Measurements from ENCODE around the gene NOD1.
"Not testable (repeated sequence)": the region's sequence is repeated elsewhere in the genome, so short reads cannot be mapped to it uniquely, and the experiment has no call there.

Gene NOD1

DNA sequence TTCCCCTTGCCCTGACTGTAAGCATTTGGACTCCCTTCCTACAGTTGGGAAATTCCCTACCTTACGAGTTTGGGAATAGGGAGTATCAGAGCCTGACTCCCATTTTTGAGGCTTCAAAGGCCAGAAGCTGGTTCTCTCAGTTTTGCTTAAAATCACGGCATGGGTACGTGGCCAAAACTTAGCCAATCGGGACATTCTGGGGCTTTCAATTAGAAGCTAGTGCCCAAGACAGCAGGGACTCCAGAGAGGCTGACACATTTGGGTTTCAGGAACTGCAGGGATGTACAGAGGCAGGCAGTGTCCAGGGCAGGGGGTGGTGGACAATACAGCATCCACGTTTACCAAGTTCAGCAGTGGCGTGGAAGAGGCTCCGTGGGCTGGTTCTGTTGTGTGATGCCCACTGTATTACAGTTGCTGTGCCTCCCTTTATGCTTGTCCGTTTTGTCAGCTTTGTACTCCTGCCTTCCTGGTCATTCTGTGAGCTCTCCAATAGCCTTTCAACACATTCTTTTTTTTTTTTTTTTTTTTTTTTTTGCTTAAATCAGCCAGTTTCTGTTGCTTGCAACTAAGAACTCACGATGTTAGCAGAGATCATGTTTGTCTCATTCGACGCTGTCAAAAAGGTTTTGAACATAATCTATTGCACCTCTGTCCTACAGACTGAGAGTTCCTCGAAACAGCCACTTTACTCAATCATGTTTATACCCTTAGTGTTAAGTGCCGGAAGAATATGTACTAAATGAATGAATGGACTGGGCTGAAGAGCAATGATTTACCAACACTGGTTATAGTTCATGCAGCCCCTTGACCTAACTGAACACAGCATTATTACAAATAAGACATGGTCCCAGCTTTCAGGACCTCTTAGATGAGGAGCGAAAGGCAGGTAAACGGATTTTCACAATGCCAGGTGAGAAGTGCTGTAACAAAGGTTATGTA lies 25.0 kb upstream of the NOD1 start:
- DNase-seq: no peak

DNA sequence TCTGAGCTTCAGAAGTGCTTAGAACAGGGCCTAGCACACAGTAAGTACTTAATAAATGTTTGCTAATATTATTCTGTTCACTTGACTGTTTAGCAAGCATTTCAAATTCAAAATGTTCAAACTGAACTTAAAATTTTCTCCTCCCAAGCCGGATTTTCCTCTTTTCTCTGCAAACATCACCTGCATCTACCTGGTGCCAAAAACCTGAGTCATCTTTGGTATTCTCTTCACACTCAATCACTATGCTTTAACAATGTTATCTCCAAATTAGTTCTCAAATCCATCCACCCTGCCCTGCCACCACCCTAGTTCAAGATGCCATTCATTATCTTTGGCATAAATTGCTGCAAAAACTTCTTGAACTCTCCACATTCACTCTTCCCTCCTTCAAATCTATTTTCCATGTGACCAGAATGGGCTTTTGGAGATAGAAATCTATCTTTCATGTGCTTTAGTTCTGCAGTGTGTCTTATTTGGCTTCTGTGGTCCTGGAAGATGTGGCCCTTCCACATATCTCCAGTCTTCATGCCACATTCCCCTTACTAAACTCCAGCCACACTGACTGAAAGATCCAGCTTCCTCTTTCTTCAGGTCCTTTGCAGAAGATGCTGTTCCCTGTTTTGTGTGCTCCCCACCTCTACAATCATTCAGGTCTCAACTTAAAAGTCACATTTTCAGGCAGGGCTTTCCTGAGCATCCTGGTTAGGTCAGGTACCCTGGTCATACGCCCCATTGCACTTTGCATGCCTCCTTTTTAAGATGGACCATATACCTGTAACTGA lies 24.1 kb upstream of the NOD1 start:
- DNase-seq: no peak

DNA sequence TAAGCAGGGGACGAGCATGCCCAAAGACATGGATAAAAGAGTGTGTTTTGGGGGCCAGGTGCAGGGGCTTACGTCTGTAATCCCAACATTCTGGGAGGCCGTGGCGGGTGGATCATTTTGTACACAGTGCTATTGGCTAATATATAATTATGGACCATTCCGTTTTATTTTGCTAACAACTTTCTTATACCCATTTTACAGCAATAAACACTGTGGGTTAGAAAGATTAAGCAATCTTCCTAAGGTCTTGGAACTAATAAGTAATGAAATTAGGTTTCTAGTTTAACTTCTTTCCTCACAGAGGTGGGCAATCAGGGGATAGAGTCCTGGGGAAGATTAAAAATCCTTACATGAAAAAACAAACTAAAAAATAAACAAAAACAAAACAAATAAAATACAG lies 22.7 kb upstream of the NOD1 start:
- DNase-seq: no peak

DNA sequence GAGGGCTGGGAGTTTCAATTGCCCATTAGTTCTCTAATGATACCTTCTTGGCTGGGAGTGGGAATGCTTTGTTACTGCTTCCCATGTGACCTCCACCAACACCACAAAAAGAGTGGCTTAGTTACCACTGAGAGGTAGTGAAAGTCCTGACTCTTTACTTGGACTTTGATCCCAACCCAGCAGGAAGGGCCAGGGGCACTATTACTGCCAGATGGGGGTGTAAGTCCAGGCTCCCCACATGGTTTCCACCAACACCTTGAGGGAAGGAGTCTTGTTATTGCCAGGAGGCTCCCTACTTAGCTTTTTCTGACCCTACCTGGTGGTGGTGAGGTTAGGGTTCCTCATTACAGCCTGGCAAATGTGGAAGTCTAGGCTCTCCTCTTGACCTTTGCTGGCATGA lies 14.6 kb upstream of the NOD1 start:
- no peak for DNase-seq

DNA sequence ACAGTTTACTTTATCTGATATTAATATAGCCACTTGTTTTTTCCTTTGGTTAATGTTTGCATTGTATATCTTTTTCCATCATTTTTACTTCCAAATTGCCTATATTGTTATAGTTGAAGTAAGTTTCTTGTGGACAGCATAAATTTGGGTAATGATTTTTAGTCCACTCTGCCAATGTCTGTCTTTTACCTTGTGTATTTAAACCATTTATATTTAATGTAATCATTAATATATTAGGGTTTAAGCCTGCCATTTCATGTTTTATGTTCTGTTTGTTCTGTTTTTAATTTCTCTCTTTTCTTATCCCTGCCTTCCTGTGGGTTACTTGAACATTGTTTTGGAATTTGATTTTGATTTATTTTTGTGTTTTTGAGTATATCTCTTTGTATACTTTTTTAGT lies 12.8 kb upstream of the NOD1 start:
- no peak for DNase-seq

DNA sequence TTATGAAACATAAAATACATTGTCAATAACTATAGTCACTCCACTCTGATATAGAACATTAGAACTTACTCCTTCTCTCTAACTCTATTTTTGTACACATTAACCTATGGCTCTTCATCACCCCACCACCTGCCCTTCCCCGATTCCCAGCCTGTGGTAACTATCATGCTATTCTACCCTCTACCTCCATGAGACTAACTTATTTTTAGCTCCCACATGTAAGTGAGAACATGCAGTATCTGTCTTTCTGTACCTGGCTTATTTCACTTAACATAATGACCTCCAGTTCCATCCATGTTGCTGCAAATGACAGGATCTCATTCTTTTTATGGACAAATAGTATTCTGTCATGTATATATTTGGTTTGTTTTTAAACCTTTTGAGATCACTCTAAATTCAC lies 8.8 kb upstream of the NOD1 start:
- no peak for DNase-seq

DNA sequence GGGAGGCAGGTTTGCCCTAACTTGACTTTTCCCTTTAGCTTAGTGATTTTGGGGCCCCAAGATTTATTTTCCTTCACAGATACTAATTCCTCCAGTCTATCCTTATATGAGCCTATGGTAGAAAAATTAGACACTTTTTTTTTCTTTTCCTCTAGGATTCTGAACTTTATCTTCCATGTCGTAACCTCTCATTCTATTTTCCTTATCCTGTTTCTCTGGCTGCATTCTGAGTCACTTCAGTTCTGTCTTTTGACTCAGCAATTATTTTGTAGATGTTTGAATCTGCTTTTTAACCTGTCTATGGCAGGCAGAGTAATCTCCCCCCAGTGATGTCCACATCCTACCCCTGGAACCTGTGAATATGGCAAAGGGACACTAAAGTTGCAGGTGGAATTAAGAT lies 7.1 kb upstream of the NOD1 start:
- no peak for DNase-seq

DNA sequence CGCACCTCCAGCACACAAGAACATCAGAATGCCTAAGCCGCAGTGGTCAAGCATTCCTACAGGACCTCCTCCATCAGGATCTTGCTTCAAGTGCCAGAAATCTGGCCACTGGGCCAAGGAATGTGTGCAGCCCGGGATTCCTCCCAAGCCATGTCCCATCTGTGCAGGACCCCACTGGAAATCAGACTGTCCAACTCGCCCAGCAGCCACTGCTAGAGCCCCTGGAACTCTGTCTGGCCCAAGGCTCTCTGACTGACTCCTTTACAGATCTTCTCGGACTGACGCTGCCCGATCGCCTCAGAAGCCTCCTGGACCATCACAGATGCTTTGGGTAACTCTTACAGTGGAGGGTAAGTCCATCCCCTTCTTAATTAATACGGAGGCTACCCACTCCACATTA lies 2.8 kb upstream of the NOD1 start:
- not testable (repeated sequence) for DNase-seq

DNA sequence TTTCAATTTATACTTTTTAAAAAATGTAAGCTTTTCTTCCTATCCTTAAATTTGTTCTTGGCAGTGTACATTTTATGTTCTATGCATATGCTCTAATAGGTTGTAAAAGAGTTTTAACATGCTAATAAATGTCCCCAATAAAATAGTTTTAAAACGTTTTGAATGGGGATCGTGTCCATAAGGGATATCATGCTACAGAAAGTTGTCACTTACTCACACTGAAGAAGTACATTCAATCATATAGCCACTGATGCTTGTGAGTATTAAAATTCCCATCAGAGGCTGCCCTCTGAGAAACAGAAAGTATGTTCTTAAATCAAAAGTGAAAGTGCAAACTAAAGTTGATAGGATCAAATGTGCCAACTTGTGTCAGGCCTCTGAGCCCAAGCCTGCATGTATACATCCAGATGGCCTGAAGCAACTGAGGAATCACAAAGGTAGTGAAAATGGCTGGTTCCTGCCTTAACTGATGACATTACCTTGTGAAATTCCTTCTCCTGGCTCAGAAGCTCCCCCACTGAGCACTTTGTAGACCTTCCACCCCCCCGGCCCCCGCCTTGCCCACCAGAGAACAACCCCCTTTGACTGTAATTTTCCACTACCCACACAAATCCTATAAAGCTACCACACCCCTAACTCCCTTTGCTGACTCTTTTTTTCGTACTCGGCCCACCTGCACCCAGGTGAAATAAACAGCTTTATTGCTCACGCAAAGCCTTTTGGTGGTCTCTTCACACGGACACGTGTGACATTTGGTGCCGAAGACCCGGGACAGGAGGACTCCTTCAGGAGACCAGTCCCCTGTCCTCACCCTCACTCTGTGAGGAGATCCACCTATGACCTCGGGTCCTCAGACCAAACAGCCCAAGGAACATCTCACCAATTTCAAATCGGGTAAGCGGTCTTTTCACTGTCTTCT lies 877 bp upstream of the NOD1 start:
- no peak for DNase-seq

DNA sequence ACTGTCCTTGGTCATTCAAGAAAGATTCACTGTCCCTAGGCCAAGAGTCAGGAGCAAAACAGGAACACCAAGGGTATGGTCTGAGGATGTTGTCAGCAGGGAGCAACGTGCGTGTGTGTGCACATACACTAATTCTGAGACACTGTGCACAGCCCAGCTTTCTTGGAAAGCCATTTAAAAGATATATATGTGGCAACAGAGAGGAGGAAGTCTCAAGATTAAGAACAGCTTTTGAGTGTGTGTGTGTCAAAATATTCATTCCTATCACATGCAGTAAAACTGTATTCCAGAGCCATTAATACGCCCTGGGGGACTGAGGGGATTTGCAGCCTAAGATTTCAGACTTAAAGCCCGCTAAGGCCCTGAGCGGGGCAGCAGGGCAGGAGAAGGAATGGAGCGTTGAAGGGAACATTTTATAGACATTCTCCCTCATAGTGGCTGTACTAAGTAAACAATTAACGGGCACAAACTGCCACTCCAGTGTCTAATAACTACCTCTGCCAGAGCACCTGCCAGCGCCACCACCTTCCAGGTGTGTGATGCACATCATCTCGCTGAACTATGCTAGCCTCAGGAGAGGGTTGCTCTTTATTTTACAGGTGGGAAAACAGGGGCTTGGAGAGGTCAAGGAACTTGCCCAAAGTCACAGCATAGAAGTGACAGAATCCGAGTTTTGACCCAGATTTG lies 2.0 kb downstream of the NOD1 start:
- DNase-seq: peak; percentile 53

DNA sequence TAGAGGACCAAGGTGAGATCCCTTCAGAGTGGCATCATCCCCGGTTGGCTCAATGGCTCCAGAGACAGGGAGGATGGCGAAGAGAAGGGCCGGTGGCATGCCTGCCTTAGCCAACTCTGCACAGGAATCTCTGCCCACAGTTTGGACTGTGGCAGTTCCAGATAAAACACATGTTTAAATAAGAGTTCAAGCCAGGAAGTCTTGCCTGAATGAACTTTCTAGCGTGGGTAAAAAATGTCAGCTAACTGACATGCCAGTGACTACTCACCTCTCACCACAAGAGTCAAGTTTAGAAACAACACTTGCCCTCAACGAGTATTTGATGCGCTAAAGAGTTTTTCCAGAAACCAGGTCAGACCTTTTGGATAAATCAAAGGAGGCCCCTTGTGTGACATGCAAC lies 3.0 kb downstream of the NOD1 start:
- DNase-seq: no peak

DNA sequence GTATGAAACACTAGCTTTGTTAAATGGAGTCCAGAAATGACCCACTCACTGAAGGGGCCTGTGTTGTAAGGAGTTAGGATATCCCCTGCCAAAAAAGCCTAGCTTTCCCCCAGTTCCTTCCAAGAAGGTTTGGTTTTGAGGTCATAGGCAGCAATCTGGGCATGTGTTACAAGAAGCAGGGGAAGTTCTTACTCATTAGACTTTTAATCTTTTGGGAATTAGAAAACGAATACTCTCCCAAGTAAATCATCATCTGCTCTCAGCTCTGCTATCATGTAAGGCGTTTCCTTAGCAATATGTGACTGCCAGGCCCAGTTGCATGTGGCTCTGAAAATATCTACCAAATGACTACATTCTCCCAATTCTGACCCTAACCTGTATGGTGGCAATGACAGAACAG lies 3.7 kb downstream of the NOD1 start:
- DNase-seq: no peak

DNA sequence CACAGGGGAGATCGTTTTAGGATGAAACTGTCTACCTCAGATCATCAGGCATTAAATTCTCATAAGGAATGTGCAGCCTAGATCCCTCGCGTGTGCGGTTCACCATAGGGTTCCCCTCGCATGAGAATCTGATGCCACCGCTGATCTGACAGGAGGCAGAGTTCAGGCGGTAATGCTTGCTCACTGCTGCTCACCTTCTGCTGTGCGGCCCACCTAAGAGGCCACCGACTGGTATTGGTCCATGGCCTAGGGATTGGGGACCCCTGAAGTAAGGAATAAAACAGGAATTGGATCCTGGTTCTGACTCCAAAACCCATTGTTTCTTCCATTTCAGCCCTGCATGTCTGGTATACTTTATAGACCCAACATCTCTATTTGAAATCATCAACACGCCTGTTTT lies 4.1 kb downstream of the NOD1 start:
- no peak for DNase-seq

DNA sequence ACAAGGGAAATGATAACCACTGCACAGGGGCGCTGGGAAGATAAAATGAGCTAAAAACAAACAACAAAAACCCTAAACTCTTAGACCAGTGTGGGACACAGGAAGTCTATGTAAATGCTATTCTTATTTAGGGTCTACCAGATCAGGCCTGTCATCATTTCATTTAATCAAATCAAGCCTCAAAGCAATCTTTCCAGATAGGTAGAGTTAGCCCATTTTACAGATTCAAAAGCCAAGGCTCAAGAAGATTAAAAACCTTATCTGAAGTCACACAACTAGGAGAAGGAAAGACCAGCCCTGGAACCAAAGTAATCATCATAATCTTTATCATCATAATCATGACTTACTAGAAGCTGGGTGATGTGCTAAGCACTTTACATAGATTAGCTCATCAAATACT lies 4.7 kb downstream of the NOD1 start:
- no peak for DNase-seq

DNA sequence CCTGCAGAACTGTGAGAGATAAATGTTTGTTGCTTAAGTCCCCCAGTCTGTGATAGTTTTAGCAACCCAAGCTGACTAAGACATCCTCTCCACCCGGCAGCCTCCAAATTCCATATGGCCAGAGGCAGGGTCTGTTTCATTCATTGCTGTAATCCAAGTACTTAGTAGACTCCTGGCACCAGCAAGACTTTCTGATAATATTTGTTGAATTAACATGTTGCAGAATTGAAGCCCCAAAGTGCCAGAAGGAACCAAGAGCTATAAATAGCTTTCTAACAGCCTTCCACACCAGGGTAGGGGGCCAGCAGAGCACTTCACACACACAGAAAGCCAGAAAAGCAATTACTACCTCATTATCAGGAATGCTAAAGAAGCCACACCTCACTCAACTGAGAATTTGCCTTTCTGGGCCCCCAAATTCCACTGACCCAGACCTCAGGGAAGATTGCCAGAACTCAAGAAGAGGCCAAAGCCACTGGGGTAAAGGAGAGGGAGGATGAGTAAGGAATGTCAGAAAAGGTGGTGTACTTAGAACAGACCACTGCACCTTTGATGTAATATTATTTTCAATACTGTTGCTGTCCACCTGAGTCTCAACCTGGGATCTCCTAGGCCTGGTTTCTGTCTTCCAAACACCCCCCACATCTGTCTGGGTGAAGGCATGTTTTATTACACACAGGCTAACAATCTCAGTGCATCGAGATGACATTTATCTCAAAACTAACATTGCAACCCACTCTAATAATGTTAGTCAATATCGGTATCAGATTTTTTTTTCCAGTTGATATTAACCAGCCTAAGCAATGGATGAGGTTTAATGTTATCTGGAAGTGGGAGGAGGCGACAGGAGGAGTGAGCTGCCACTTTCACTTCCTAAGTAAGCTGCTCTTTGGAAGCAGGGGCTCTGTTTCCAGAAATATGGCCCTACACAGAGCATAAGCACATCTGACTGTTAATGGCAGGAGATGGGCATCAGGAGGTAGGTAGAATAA lies 5.5 kb downstream of the NOD1 start:
- DNase-seq: no peak

DNA sequence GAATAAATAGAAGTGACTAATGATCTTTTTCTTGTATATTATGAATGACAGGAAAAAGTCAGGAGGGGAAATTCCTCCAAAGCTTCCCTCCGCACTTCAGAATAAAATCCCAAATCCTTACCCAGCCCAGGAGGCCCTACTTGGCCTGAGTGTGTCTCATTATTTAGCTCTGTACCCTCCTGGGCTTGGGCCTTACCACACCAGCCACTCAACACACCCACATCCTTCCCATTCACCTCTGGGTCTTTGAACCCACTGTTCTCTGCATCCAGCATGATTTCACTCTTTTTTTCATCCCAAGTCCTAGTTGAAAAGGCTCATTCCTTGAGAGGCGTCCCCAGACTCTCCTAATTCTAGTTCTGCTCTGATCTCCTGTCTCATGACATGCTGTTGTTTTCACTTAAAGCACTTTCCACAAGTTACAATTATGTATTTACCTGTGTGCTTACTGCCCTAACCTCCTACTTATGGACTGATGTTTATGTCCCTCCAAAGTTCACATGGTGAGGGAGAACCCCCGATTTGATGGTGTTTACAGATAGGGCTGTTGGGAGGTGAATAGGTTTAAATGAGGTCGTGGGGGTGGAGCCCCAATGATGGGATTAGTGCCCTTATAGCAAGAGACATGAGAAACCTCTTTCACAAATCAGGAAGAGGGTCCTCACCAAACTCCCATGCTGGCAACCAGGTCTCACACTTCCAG lies 6.4 kb downstream of the NOD1 start:
- DNase-seq: no peak

DNA sequence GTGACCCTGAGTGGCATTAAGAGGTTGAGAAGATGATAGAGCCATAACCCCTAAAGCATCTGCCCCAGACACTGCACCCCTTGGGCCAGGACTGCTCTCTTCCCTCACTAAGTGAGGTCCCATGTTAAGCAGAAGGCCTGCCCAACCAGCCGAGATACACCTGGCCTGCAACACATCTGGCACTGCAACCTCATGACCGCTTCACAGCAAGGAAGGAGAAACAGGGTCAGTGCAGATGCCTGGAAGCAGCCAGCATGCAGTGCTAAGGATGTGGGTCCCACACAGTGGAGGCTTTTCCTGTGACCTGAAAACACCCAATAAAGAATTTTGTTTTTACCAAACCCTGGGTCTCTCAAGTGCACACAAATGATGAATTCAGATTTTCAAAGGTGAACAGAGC lies 7.4 kb downstream of the NOD1 start:
- DNase-seq: no peak

DNA sequence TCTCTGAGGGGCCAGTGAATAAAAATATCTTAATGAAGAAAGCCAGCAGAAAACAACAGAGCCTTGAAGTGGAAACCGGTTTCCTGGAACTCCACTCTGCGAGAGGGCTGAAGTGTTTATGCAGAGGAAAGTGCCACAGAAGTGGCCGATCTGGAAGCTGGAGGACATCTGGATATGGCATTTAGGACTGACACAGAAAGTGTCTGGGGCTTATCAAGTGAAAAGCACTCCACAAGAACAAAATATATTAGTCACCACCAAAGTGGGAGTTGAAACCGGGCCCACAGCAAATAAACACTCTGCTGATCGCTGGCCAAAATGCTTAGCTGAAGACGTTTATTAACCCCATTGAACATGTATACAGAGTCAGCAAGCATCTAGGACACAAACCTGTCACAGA lies 7.8 kb downstream of the NOD1 start:
- no peak for DNase-seq

DNA sequence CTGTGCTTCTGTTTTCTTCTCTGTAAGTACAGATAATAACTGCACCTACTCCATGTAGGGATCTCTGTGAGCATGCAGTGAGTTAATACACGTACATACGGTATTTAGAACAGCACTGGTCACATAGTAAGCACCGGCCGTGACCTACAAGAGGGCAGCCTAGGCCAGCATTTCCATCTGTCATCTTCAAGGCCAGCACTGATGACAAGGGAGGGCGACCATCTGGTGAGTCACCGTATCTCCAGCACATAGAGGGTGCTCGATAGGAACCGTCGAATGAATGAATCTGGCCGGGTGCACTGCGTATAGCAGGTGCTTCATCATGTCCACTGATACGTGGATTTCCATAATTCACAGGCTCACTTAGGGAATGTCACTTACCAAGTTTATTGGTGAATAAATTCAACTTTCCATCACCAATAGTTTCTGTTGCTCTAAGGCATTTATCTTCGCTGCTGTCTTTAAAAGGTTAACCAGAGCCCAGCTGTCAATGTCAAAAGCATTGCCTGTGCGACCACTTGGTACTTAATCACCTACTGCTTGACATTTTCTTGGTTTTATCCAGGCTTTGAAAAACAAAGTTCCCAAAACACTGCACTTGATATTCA lies 8.3 kb downstream of the NOD1 start:
- no peak for DNase-seq

DNA sequence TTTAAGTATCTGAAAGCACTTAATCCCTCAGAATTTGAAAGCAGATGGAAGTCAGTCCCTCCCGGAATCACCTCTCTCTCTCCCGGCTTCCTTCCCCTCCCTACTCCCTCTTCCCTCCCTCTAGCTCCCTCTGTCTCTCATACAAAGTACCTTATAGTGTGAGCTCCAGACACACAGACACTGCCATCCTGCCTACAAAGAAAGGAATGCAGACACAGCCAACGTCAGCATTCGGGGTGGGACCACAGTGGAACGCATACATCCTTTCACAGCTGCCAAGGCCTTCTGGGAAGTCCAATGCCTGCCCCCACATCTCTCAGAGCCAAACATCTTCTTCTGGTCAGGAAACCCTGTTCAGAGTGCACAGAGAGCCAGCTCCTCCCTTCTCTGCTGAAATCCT lies 9.3 kb downstream of the NOD1 start:
- DNase-seq: no peak
